Measurements from ENCODE around the gene SRGAP2.
"Not testable (repeated sequence)": the region's sequence is repeated elsewhere in the genome, so short reads cannot be mapped to it uniquely, and the experiment has no call there.

SRGAP2 gene

DNA sequence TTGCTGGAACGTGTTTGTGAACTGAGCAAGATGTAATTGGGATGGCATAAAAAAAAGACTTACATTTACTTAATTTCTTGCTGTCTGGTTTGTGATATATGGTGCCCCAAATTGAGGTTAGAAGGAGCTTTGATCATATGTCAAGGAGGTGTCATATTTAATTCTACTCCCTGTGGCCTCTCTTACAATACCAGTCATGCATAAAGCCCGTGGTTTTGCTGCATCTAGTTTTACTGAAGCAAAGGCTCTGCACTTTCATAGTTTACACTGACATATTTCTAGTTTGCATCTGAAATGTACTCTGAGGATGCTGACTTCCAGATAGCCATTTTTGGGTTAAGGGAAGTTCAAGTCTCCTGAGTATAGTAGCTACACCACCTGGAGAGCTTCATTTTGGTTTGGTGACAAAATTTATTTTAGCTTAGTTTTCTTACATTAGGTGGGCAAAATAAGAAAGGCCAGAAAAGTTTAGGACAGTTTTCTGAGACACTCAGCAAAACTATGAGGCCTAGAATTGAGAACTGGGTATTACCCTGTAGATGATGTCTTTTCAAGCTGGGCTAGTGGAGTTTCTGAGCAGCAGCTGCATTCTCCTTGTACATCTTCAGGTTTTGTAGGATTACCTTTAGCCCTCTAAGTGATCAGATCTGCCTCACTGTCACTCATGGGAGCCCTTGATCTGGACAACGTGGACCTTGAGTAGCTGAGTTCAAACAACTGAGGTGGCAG is 47.8 kb downstream of the SRGAP2 start:
- DNase-seq (ENCODE audit: low read depth, low spot score): not testable (repeated sequence)

DNA sequence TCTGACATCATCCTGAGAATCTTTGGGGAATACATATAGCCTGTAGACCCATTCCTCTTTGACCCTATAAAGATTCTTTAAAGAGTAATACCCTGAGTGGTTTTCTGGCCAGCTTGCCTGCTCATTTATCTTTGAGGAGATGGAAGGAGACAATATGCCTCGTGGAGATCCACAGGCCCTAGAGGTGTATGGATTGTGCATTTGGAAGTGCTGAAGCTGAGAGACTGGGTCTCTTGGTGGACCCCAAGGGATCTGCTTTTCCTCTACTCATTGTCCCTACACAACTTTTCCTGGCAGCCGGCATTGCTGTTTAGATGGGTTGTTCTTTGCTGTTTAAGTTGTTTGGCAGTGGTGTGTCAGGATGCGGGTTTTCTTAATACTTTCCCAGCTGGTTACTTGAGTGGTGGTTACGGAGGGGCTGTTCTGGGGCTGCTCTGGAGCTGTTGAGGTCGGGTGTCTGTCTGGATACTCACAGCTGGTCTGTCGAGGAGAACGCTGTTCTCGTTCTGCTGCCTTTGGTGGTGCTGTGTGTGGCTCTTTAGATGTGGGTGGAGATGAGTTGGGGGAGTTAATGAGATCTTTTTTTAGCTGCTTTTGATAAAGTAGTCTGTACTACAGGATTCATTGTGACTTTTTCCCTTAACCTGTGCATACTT is 49.5 kb downstream of the SRGAP2 start:
- DNase-seq (ENCODE audit: low read depth, low spot score): not testable (repeated sequence)

All from activated CD4-positive, CD25-positive, alpha-beta regulatory T cell treated with anti-CD3 and anti-CD28 coated beads, Interleukin-2, amount 50 U/mL, for 16 hours (primary cell).